NCI-H774 (cell line): ENCODE data around the gene RAB38.
A peak's percentile ranks its signal among the peaks of the same experiment; 100 is the strongest.

Experiments used
- DNase-seq: peaks from one replicate; lab custom pipeline; 2025; lab: John Stamatoyannopoulos, UW

RAB38 gene

GRCh38 chr11:88174709-88175568, at the start of gene RAB38:
RAB38 (minus strand) TSS chr11:88175443; CDS start chr11:88175384, 59 bp downstream.
- DNase-seq: peak; percentile 31

GRCh38 chr11:88213406-88213805, 38.2 kb upstream of the RAB38 start:
- no peak for DNase-seq

GRCh38 chr11:88212300-88212699, 37.1 kb upstream of the RAB38 start:
- no peak for DNase-seq

GRCh38 chr11:88208745-88209144, 33.5 kb upstream of the RAB38 start:
- no peak for DNase-seq

GRCh38 chr11:88206751-88207150, 31.5 kb upstream of the RAB38 start:
- no peak for DNase-seq

- no peak for DNase-seq
Measured at GRCh38 chr11:88204353-88204752, 29.1 kb upstream of the RAB38 start.

GRCh38 chr11:88203604-88204003, 28.4 kb upstream of the RAB38 start:
- DNase-seq: no peak

GRCh38 chr11:88202498-88202897, 27.3 kb upstream of the RAB38 start:
- DNase-seq: no peak

- DNase-seq: no peak
Measured at GRCh38 chr11:88196393-88196792, 21.1 kb upstream of the RAB38 start.

- DNase-seq: no peak
Measured at GRCh38 chr11:88195908-88196307, 20.7 kb upstream of the RAB38 start.

GRCh38 chr11:88194990-88195389, 19.7 kb upstream of the RAB38 start:
- no peak for DNase-seq

GRCh38 chr11:88193278-88193677, 18.0 kb upstream of the RAB38 start:
- no peak for DNase-seq

- no peak for DNase-seq
Measured at GRCh38 chr11:88188932-88189253, 13.7 kb upstream of the RAB38 start.

GRCh38 chr11:88188251-88188931, 13.1 kb upstream of the RAB38 start:
- no peak for DNase-seq

- DNase-seq: no peak
Measured at GRCh38 chr11:88183233-88183632, 8.0 kb upstream of the RAB38 start.

GRCh38 chr11:88181776-88182175, 6.5 kb upstream of the RAB38 start:
- DNase-seq: no peak

GRCh38 chr11:88179971-88180629, 4.9 kb upstream of the RAB38 start:
- DNase-seq: no peak

GRCh38 chr11:88179141-88179540, 3.9 kb upstream of the RAB38 start:
- DNase-seq: no peak

GRCh38 chr11:88178191-88178590, 2.9 kb upstream of the RAB38 start:
- no peak for DNase-seq

GRCh38 chr11:88175569-88176075, 379 bp upstream of the RAB38 start:
- DNase-seq: no peak

GRCh38 chr11:88173956-88174355, 1.3 kb downstream of the RAB38 start:
- DNase-seq: no peak

GRCh38 chr11:88171982-88172381, 3.3 kb downstream of the RAB38 start:
- no peak for DNase-seq

- DNase-seq: no peak
Measured at GRCh38 chr11:88170673-88171072, 4.6 kb downstream of the RAB38 start.
